Stimulated activated CD8-positive, alpha-beta memory T cell treated with anti-CD3 and anti-CD28 coated beads, Interleukin-7, amount 100 ng/mL, for 4 hours (primary cell): ENCODE results near the gene SIGLEC15.

Experiments used
- DNase-seq, 2 donors: peaks; one replicate each; pipeline ENCODE4 v3.0.0-alpha.2; 2020; ENCODE audit warnings: low read depth in 2 of 2

Gene SIGLEC15

GRCh38 chr18:45879681-45880655 lies 54.5 kb downstream of the SIGLEC15 start:
- DNase-seq = peak; percentile 29 to 48

GRCh38 chr18:45880876-45881558 lies 55.5 kb downstream of the SIGLEC15 start:
- no peak for DNase-seq

GRCh38 chr18:45887585-45887984 lies 62.1 kb downstream of the SIGLEC15 start:
- DNase-seq = no peak

GRCh38 chr18:45889419-45890064 lies 64.1 kb downstream of the SIGLEC15 start:
- DNase-seq = no peak

- no peak for DNase-seq
Measured at GRCh38 chr18:45890606-45891005, 65.1 kb downstream of the SIGLEC15 start.

- no peak for DNase-seq
Measured at GRCh38 chr18:45891806-45892205, 66.3 kb downstream of the SIGLEC15 start.
